Measurements from ENCODE around the gene PRR20G. TPM values are rescaled to one million over a fixed set of nuclear protein-coding genes. Genes with fewer than 3 reads are reported as not detected.

The PRR20G gene
- total RNA-seq: not detected in 2 replicates
- not detected for total RNA-seq (2013)
- polyA plus RNA-seq: not detected in 2 replicates
- not detected in 2 replicates for polyA minus RNA-seq

- CTCF ChIA-PET: no interaction called here
Observed at GRCh38 chr3:127287840-127288239, at the start of gene PRR20G. TSS of gene PRR20G (minus strand) at chr3:127288046. CDS start at chr3:127287365, 681 bp downstream.

GRCh38 chr3:127337001-127337400 is 49.2 kb upstream of the PRR20G start:
- H3K36me3 ChIP-seq (replicated peaks in 1 of 2; ENCODE audit: control extremely low read depth in 1 of 2, control insufficient read depth in 1 of 2, extremely low read depth in 1 of 2, insufficient read depth in 2 of 2, low read length in 1 of 2): no peaks in the 10 kb centered on the region
- 91% methylated on average over 7 of the region's 7 CpGs for WGBS (ENCODE audit: insufficient coverage)
- ChIA-PET CTCF (no interaction called here), POLR2A (no interaction called here)
- no peak overlapping the region for H3K4me2 ChIP-seq (replicated peaks; ENCODE audit: low read depth, low read length, poor library complexity, severe bottlenecking)
- H3K27ac ChIP-seq (ENCODE audit: low read length in 2 of 2): no peak overlapping the region
- intact Hi-C loops (cut with micrococcal nuclease): no loop called here
- no peaks in the 10 kb centered on the region for H4K20me1 ChIP-seq (ENCODE audit: control insufficient read depth, insufficient read depth, low read length, poor library complexity, severe bottlenecking)
- no peak overlapping the region for H3K4me3 Mint-ChIP-seq
- H3K4me1 ChIP-seq (ENCODE audit: control insufficient read depth in 2 of 2, insufficient read depth in 2 of 2, low read length in 2 of 2): no peaks in the 10 kb centered on the region
- ATAC-seq (ENCODE audit: low read depth): no peak
- no peak overlapping the region for H3K27ac Mint-ChIP-seq
- H3K79me2 ChIP-seq (ENCODE audit: control insufficient read depth, insufficient read depth, low read length): no peaks in the 10 kb centered on the region
- H3K4me1 Mint-ChIP-seq: no peaks in the 10 kb centered on the region
- TF ChIP-seq EZH2 (IDR thresholded peaks at IDR 0.05; ENCODE audit: borderline replicate concordance, insufficient read depth, low read depth, low read length, poor library complexity, severe bottlenecking) (no peak), CTCF (IDR thresholded peaks at IDR 0.05) (no peak)
- no peak overlapping the region for H3K9ac ChIP-seq (ENCODE audit: low read length)
- H3K9me3 Mint-ChIP-seq (ENCODE audit: insufficient read depth): peaks cover 14% of the 10 kb centered on the region
- peaks cover 0 to 20% (median 3%) of the 10 kb centered on the region in 3 donors for H3K9me3 ChIP-seq (ENCODE audit: control extremely low read depth in 1 of 3, control insufficient read depth in 2 of 3, insufficient read depth in 1 of 3, low read length in 2 of 3)
- H3K27me3 ChIP-seq (replicated peaks in 1 of 4; ENCODE audit: control extremely low read depth in 1 of 4, control insufficient read depth in 3 of 4, insufficient read depth in 4 of 4, low read length in 3 of 4): peaks cover 0 to 21% (median 5%) of the 10 kb centered on the region in 4 experiments
- no peak for DNase-seq
- H3K27me3 Mint-ChIP-seq: peaks cover 19% of the 10 kb centered on the region
- no peak overlapping the region for H3K4me3 ChIP-seq (ENCODE audit: control extremely low read depth in 1 of 5, extremely low read depth in 1 of 5, insufficient read depth in 1 of 5, low read depth in 2 of 5, low read length in 4 of 5)
- H2AFZ ChIP-seq (ENCODE audit: insufficient read depth, low read depth, low read length, poor library complexity, severe bottlenecking): no peak overlapping the region

More at GRCh38 chr3:127287840-127288239, at the start of gene PRR20G:
- peaks cover 11% of the 10 kb centered on the region for H3K9me3 Mint-ChIP-seq (ENCODE audit: insufficient read depth)
- Histone ChIP-seq H3K27me3 (replicated peaks in 1 of 4; ENCODE audit: control extremely low read depth in 1 of 4, control insufficient read depth in 3 of 4, insufficient read depth in 4 of 4, low read length in 3 of 4) (peaks cover 0 to 2% (median 0%) of the 10 kb centered on the region in 4 experiments), H3K4me1 (ENCODE audit: control insufficient read depth in 2 of 2, insufficient read depth in 2 of 2, low read length in 2 of 2) (no peaks in the 10 kb centered on the region), H3K79me2 (ENCODE audit: control insufficient read depth, insufficient read depth, low read length) (no peaks in the 10 kb centered on the region), H3K27ac (ENCODE audit: low read length in 2 of 2) (no peak within 1 kb of the TSS), H2AFZ (ENCODE audit: insufficient read depth, low read depth, low read length, poor library complexity, severe bottlenecking) (no peak within 1 kb of the TSS), H3K4me2 (replicated peaks; ENCODE audit: low read depth, low read length, poor library complexity, severe bottlenecking) (no peak within 1 kb of the TSS), H3K9ac (ENCODE audit: low read length) (no peak within 1 kb of the TSS), H4K20me1 (ENCODE audit: control insufficient read depth, insufficient read depth, low read length, poor library complexity, severe bottlenecking) (no peaks in the 10 kb centered on the region), H3K36me3 (replicated peaks in 1 of 2; ENCODE audit: control extremely low read depth in 1 of 2, control insufficient read depth in 1 of 2, extremely low read depth in 1 of 2, insufficient read depth in 2 of 2, low read length in 1 of 2) (no peaks in the 10 kb centered on the region), H3K9me3 (ENCODE audit: control extremely low read depth in 1 of 3, control insufficient read depth in 2 of 3, insufficient read depth in 1 of 3, low read length in 2 of 3) (peaks cover 0 to 33% (median 0%) of the 10 kb centered on the region in 3 donors), H3K4me3 (ENCODE audit: control extremely low read depth in 1 of 5, extremely low read depth in 1 of 5, insufficient read depth in 1 of 5, low read depth in 2 of 5, low read length in 4 of 5) (no peak within 1 kb of the TSS)
- 85% methylated on average over 14 of the region's 17 CpGs for WGBS (ENCODE audit: insufficient coverage)
- H3K4me3 Mint-ChIP-seq: no peak within 1 kb of the TSS
- intact Hi-C loops (cut with micrococcal nuclease): no loop called here
- POLR2A ChIA-PET: no interaction called here
- no peaks in the 10 kb centered on the region for H3K27me3 Mint-ChIP-seq
- no peak for ATAC-seq (ENCODE audit: low read depth)
- H3K27ac Mint-ChIP-seq: no peak within 1 kb of the TSS
- no peaks in the 10 kb centered on the region for H3K4me1 Mint-ChIP-seq
- no peak for DNase-seq
- no peak for TF ChIP-seq EZH2 (IDR thresholded peaks at IDR 0.05; ENCODE audit: borderline replicate concordance, insufficient read depth, low read depth, low read length, poor library complexity, severe bottlenecking)
- TF ChIP-seq CTCF (IDR thresholded peaks at IDR 0.05): no peak

All from B cell (primary cell).